ENCODE results near the gene TMEM213.

Gene TMEM213

DNA sequence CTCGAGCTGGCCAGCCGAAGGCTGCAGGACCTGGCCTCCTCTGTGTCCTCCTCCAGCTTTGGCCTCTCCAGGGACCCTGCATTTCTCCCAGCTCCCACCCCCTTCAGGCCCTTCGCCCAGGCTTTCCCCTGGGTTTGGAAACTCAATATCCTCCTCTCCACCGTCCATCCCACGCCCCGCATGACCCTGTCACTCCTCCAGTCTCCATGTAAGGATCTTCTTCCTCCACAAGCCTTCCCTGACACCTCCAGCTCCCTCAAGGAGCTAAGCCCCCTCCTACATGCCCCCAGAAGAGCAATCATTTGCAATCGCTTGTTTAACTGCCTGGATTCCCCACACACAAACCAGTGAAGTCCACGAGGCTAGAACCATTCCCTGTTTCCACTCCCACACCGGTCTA lies 24.6 kb upstream of the TMEM213 start:
- Histone ChIP-seq H3K4me3 (ENCODE audit: control insufficient read depth in 1 of 7, extremely low read depth in 1 of 7, insufficient read depth in 4 of 7, low read depth in 2 of 7, low read length in 6 of 7) (no peak overlapping the region), H3K36me3 (ENCODE audit: control insufficient read depth in 4 of 4, insufficient read depth in 4 of 4, low read length in 3 of 4) (no peaks in the 10 kb centered on the region), H3K4me1 (ENCODE audit: control extremely low read depth in 1 of 4, control insufficient read depth in 4 of 4, insufficient read depth in 4 of 4, low read length in 3 of 4) (no peaks in the 10 kb centered on the region), H3K27me3 (replicated peaks in 2 of 5; ENCODE audit: control insufficient read depth in 4 of 5, insufficient read depth in 5 of 5, low read length in 4 of 5) (no peaks in the 10 kb centered on the region), H3K9me3 (ENCODE audit: control extremely low read depth in 1 of 5, control insufficient read depth in 4 of 5, insufficient read depth in 2 of 5, low read depth in 1 of 5, low read length in 4 of 5) (no peaks in the 10 kb centered on the region), H3K27ac (ENCODE audit: insufficient read depth in 1 of 2, low read depth in 1 of 2, low read length in 2 of 2, poor library complexity in 1 of 2, severe bottlenecking in 2 of 2) (no peak overlapping the region)
- 93% methylated on average over 9 of the region's 9 CpGs for WGBS (ENCODE audit: insufficient coverage)
- DNase-seq: no peak
- CTCF ChIA-PET: interaction anchor here (0.6 to 0.7 kb wide), 2 partner anchors 11 to 21 kb away, joined by 3 to 4 read pairs; no protein-coding TSS in a partner anchor
- POLR2A ChIA-PET: no interaction called here

GRCh38 chr7:138773817-138774216 lies 24.0 kb upstream of the TMEM213 start:
- Histone ChIP-seq H3K4me1 (ENCODE audit: control extremely low read depth in 1 of 4, control insufficient read depth in 4 of 4, insufficient read depth in 4 of 4, low read length in 3 of 4) (no peaks in the 10 kb centered on the region), H3K9me3 (ENCODE audit: control extremely low read depth in 1 of 5, control insufficient read depth in 4 of 5, insufficient read depth in 2 of 5, low read depth in 1 of 5, low read length in 4 of 5) (no peaks in the 10 kb centered on the region), H3K36me3 (ENCODE audit: control insufficient read depth in 4 of 4, insufficient read depth in 4 of 4, low read length in 3 of 4) (no peaks in the 10 kb centered on the region), H3K4me3 (ENCODE audit: control insufficient read depth in 1 of 7, extremely low read depth in 1 of 7, insufficient read depth in 4 of 7, low read depth in 2 of 7, low read length in 6 of 7) (no peak overlapping the region), H3K27ac (ENCODE audit: insufficient read depth in 1 of 2, low read depth in 1 of 2, low read length in 2 of 2, poor library complexity in 1 of 2, severe bottlenecking in 2 of 2) (no peak overlapping the region), H3K27me3 (replicated peaks in 2 of 5; ENCODE audit: control insufficient read depth in 4 of 5, insufficient read depth in 5 of 5, low read length in 4 of 5) (no peaks in the 10 kb centered on the region)
- no CpG with 5 or more reads among the region's 12 CpGs for WGBS (ENCODE audit: insufficient coverage)
- POLR2A ChIA-PET: no interaction called here
- no peak for DNase-seq
- CTCF ChIA-PET: interaction anchor here (0.6 kb wide), 1 partner anchor 21 kb away, joined by 4 read pairs; no protein-coding TSS in a partner anchor

DNA sequence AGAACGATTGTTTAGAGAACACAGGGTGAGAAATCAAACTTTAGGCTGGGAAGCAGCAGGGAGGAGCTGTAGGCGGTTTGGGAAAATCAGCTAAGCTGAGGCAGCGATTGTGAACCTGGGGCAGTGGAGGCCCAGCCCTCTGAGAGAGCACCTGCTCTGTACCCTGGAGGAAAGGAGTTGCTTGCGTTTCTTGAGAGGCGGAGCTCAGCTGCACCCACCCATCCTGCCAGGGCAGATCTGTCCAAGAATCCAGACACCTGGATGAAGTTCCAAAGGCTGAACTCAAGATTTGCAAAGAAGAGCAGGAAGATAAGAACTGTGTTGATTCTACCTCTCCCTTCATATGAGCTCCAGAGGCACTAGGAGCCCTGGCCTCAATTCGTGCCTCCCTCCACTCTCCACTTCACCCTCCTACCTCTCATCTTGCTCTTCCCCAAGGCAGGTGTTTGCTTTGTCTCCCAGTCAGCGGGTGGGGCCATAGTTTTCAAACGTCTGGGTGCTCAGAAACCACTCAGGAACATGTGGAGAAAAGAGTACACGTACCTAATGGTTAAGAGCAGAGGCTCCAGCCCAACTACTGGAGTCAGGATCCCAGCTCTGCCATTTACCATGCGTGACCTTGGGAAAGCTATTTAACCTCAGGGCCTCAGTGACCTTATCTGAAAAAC lies 21.5 kb upstream of the TMEM213 start:
- Histone ChIP-seq H3K36me3 (ENCODE audit: control insufficient read depth in 4 of 4, insufficient read depth in 4 of 4, low read length in 3 of 4) (no peaks in the 10 kb centered on the region), H3K4me1 (ENCODE audit: control extremely low read depth in 1 of 4, control insufficient read depth in 4 of 4, insufficient read depth in 4 of 4, low read length in 3 of 4) (no peaks in the 10 kb centered on the region), H3K4me3 (ENCODE audit: control insufficient read depth in 1 of 7, extremely low read depth in 1 of 7, insufficient read depth in 4 of 7, low read depth in 2 of 7, low read length in 6 of 7) (no peak overlapping the region), H3K27me3 (replicated peaks in 2 of 5; ENCODE audit: control insufficient read depth in 4 of 5, insufficient read depth in 5 of 5, low read length in 4 of 5) (no peaks in the 10 kb centered on the region), H3K27ac (ENCODE audit: insufficient read depth in 1 of 2, low read depth in 1 of 2, low read length in 2 of 2, poor library complexity in 1 of 2, severe bottlenecking in 2 of 2) (no peak overlapping the region), H3K9me3 (ENCODE audit: control extremely low read depth in 1 of 5, control insufficient read depth in 4 of 5, insufficient read depth in 2 of 5, low read depth in 1 of 5, low read length in 4 of 5) (no peaks in the 10 kb centered on the region)
- CTCF ChIA-PET: no interaction called here
- 89% methylated on average over 9 of the region's 10 CpGs for WGBS (ENCODE audit: insufficient coverage)
- DNase-seq: no peak
- POLR2A ChIA-PET: no interaction called here

- Histone ChIP-seq H3K27me3 (replicated peaks in 2 of 5; ENCODE audit: control insufficient read depth in 4 of 5, insufficient read depth in 5 of 5, low read length in 4 of 5) (no peaks in the 10 kb centered on the region), H3K36me3 (ENCODE audit: control insufficient read depth in 4 of 4, insufficient read depth in 4 of 4, low read length in 3 of 4) (no peaks in the 10 kb centered on the region), H3K4me3 (ENCODE audit: control insufficient read depth in 1 of 7, extremely low read depth in 1 of 7, insufficient read depth in 4 of 7, low read depth in 2 of 7, low read length in 6 of 7) (no peak overlapping the region), H3K9me3 (ENCODE audit: control extremely low read depth in 1 of 5, control insufficient read depth in 4 of 5, insufficient read depth in 2 of 5, low read depth in 1 of 5, low read length in 4 of 5) (peaks cover 0 to 6% (median 0%) of the 10 kb centered on the region in 5 experiments), H3K27ac (ENCODE audit: insufficient read depth in 1 of 2, low read depth in 1 of 2, low read length in 2 of 2, poor library complexity in 1 of 2, severe bottlenecking in 2 of 2) (no peak overlapping the region), H3K4me1 (ENCODE audit: control extremely low read depth in 1 of 4, control insufficient read depth in 4 of 4, insufficient read depth in 4 of 4, low read length in 3 of 4) (no peaks in the 10 kb centered on the region)
- ChIA-PET CTCF (interaction anchor here (1.3 kb wide), 1 partner anchor 9 kb away, joined by 3 read pairs; no protein-coding TSS in a partner anchor), POLR2A (no interaction called here)
- WGBS (ENCODE audit: insufficient coverage): 100% methylated on average over 2 of the region's 2 CpGs
- no peak for DNase-seq
Observed at GRCh38 chr7:138781004-138781403, 16.8 kb upstream of the TMEM213 start.

GRCh38 chr7:138784692-138785091 lies 13.1 kb upstream of the TMEM213 start:
- CTCF ChIA-PET: interaction anchor here (0.9 kb wide), 1 partner anchor 15 kb away, joined by 3 read pairs; no protein-coding TSS in a partner anchor
- 88% methylated on average over 4 of the region's 4 CpGs for WGBS (ENCODE audit: insufficient coverage)
- no peak for DNase-seq

GRCh38 chr7:138785587-138786437 lies 12.0 kb upstream of the TMEM213 start:
- no peak overlapping the region for H3K27ac ChIP-seq (ENCODE audit: insufficient read depth in 1 of 2, low read depth in 1 of 2, low read length in 2 of 2, poor library complexity in 1 of 2, severe bottlenecking in 2 of 2)
- ChIA-PET CTCF (no interaction called here), POLR2A (no interaction called here)
- H3K36me3 ChIP-seq (ENCODE audit: control insufficient read depth in 4 of 4, insufficient read depth in 4 of 4, low read length in 3 of 4): no peaks in the 10 kb centered on the region
- H3K4me1 ChIP-seq (ENCODE audit: control extremely low read depth in 1 of 4, control insufficient read depth in 4 of 4, insufficient read depth in 4 of 4, low read length in 3 of 4): no peaks in the 10 kb centered on the region
- WGBS (ENCODE audit: insufficient coverage): 84% methylated on average over 8 of the region's 10 CpGs
- DNase-seq: peak in 2 of 3 donors; percentile 18 to 27
- no peak overlapping the region for H3K4me3 ChIP-seq (ENCODE audit: control insufficient read depth in 1 of 7, extremely low read depth in 1 of 7, insufficient read depth in 4 of 7, low read depth in 2 of 7, low read length in 6 of 7)
- H3K27me3 ChIP-seq (replicated peaks in 2 of 5; ENCODE audit: control insufficient read depth in 4 of 5, insufficient read depth in 5 of 5, low read length in 4 of 5): no peaks in the 10 kb centered on the region
- H3K9me3 ChIP-seq (ENCODE audit: control extremely low read depth in 1 of 5, control insufficient read depth in 4 of 5, insufficient read depth in 2 of 5, low read depth in 1 of 5, low read length in 4 of 5): peaks cover 0 to 15% (median 0%) of the 10 kb centered on the region in 5 experiments

More at GRCh38 chr7:138784692-138785091, 13.1 kb upstream of the TMEM213 start:
- no peak overlapping the region for H3K4me3 ChIP-seq (ENCODE audit: control insufficient read depth in 1 of 7, extremely low read depth in 1 of 7, insufficient read depth in 4 of 7, low read depth in 2 of 7, low read length in 6 of 7)
- H3K27me3 ChIP-seq (replicated peaks in 2 of 5; ENCODE audit: control insufficient read depth in 4 of 5, insufficient read depth in 5 of 5, low read length in 4 of 5): no peaks in the 10 kb centered on the region
- H3K4me1 ChIP-seq (ENCODE audit: control extremely low read depth in 1 of 4, control insufficient read depth in 4 of 4, insufficient read depth in 4 of 4, low read length in 3 of 4): no peaks in the 10 kb centered on the region
- no peaks in the 10 kb centered on the region for H3K36me3 ChIP-seq (ENCODE audit: control insufficient read depth in 4 of 4, insufficient read depth in 4 of 4, low read length in 3 of 4)
- no peak overlapping the region for H3K27ac ChIP-seq (ENCODE audit: insufficient read depth in 1 of 2, low read depth in 1 of 2, low read length in 2 of 2, poor library complexity in 1 of 2, severe bottlenecking in 2 of 2)
- H3K9me3 ChIP-seq (ENCODE audit: control extremely low read depth in 1 of 5, control insufficient read depth in 4 of 5, insufficient read depth in 2 of 5, low read depth in 1 of 5, low read length in 4 of 5): peaks cover 0 to 15% (median 0%) of the 10 kb centered on the region in 5 experiments
- POLR2A ChIA-PET: no interaction called here

Data from common myeloid progenitor, CD34-positive (primary cell).